ENCODE results near the gene PRKRA. TPM values are rescaled to one million over a fixed set of nuclear protein-coding genes. Genes with fewer than 3 reads are reported as not detected.

Gene PRKRA
- total and polyA plus RNA-seq, 9 of the 15 experiments (the other 6 are each of a cell fraction or from before 2014, with no cell fraction given): 14.1 to 78.1 (median 52.3) TPM

DNA sequence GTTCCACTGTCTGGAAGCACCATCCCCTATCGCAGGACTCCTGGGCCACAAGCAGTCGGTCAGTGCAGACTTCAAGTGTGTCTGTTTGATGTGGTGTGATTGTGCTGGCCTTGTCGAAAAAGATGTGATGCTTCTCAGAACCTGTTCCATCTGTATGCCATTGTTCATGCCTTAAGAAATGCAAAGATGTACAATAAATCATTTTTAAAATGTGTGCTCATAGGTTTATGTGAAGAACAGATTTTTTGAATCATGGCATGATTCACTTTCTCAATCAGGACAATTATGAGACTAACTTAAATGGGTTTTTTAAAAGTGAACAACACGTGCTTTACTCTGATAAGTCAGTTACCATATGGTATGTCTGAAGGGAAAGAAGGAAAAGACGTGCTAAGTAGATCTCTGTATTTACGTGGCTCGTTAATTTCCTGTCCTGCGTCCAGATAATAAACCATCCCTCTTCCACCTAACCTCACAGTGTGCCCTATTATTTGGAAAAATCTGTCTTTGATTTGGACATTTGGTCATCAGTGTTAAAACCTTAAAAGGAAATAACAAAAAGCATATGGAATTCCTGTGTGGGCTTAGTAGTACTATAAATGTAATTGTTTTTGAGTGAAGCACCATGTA lies 54.9 kb downstream of the PRKRA start:
- H3K9me1 ChIP-seq (ENCODE audit: control insufficient read depth, insufficient read depth, low read length): no peaks in the 10 kb centered on the region
- no peaks in the 10 kb centered on the region for H3K79me2 ChIP-seq (ENCODE audit: control insufficient read depth, insufficient read depth, low read length)
- intact Hi-C loops (cut with micrococcal nuclease) (loop anchor here (1.0 to 5.0 kb wide), 2 partner anchors 90 to 284 kb away; partner anchors contain the start of gene RBM45), in situ Hi-C loops (cut with MboI) (no loop called here)
- H3K27ac ChIP-seq (ENCODE audit: extremely low read depth, low read depth, low read length): no peak overlapping the region
- no peak overlapping the region for H3K9ac ChIP-seq (ENCODE audit: insufficient read depth in 1 of 2, low read depth in 2 of 2, low read length in 2 of 2)
- no peaks in the 10 kb centered on the region for H3K9me3 ChIP-seq (replicated peaks; ENCODE audit: control insufficient read depth, insufficient read depth, low read depth, low read length)
- H3K36me3 ChIP-seq (ENCODE audit: control insufficient read depth, insufficient read depth, low read length): no peaks in the 10 kb centered on the region
- 32% methylated on average over 8 of the region's 8 CpGs for WGBS (ENCODE audit: insufficient coverage, low coverage, missing lambda C conversion rate)
- H3K27me3 ChIP-seq (ENCODE audit: control insufficient read depth in 2 of 2, insufficient read depth in 2 of 2, low read length in 2 of 2): no peaks in the 10 kb centered on the region
- H3K4me3 ChIP-seq: no peak overlapping the region
- H3K4me1 ChIP-seq (replicated peaks in 1 of 2; ENCODE audit: control insufficient read depth in 2 of 2, insufficient read depth in 2 of 2, low read length in 2 of 2): no peaks in the 10 kb centered on the region
- POLR2A ChIA-PET: interaction anchor here (1.0 to 1.9 kb wide), 4 partner anchors 10 to 17 kb away, joined by 3 to 9 read pairs (median 4); no protein-coding TSS in a partner anchor
- FAIRE-seq (no peak), ATAC-seq (no peak), DNase-seq (ENCODE audit: extremely low read depth in 1 of 4, low spot score in 3 of 4) (no peak)
- peak; percentile 39 to 63; a peak in 1 of 4 replicates for TF ChIP-seq KDM1A (IDR thresholded peaks at IDR 0.05)
- no peak for TF ChIP-seq ZNF584 (CRISPR knock-in tag; IDR thresholded peaks at IDR 0.05; ENCODE audit: low read depth)
- CTCF ChIA-PET (ENCODE audit: low intra/inter-chr PET ratio): interaction anchor here (0.6 to 3.0 kb wide), 3 partner anchors 19 to 433 kb away, joined by 3 to 13 read pairs (median 8); no protein-coding TSS in a partner anchor
- H3K4me2 ChIP-seq (ENCODE audit: insufficient read depth, low read length): no peak overlapping the region
- H2AFZ ChIP-seq (ENCODE audit: low read depth, low read length): no peak overlapping the region
- H4K20me1 ChIP-seq (replicated peaks; ENCODE audit: control insufficient read depth, insufficient read depth, low read length): no peaks in the 10 kb centered on the region
- no TSS peak for BruUV-seq (replicated peaks)

DNA sequence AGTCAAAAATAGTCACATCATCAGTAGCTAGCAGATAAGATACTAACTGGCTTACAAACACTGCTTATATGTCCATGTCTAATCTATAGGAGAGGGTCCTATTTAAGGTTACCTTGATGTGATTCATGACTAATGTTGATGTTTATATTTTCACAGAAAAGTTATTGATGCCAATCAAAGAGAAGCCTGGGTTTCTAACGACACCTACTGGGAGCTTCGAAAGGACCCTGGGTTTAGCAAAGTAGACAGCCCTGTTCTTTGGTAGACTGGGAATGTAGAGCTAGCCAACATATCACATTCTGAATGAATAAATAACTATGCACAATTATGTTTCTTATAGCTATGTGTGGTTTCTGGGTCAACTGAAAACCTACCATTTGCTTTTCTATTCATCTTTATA lies 55.7 kb downstream of the PRKRA start:
- H3K4me3 ChIP-seq: no peak overlapping the region
- no peaks in the 10 kb centered on the region for H3K27me3 ChIP-seq (ENCODE audit: control insufficient read depth in 2 of 2, insufficient read depth in 2 of 2, low read length in 2 of 2)
- no peaks in the 10 kb centered on the region for H4K20me1 ChIP-seq (replicated peaks; ENCODE audit: control insufficient read depth, insufficient read depth, low read length)
- no peaks in the 10 kb centered on the region for H3K36me3 ChIP-seq (ENCODE audit: control insufficient read depth, insufficient read depth, low read length)
- ChIA-PET CTCF (ENCODE audit: low intra/inter-chr PET ratio) (interaction anchor here (0.6 to 3.0 kb wide), 3 partner anchors 24 to 758 kb away, joined by 3 to 13 read pairs (median 3); no protein-coding TSS in a partner anchor), POLR2A (interaction anchor here (1.0 to 1.9 kb wide), 6 partner anchors 9 to 323 kb away, joined by 3 to 9 read pairs (median 4); partner anchors contain the start of gene PDE11A)
- H3K9me3 ChIP-seq (replicated peaks; ENCODE audit: control insufficient read depth, insufficient read depth, low read depth, low read length): no peaks in the 10 kb centered on the region
- H3K9ac ChIP-seq (ENCODE audit: insufficient read depth in 1 of 2, low read depth in 2 of 2, low read length in 2 of 2): no peak overlapping the region
- intact Hi-C loops (cut with micrococcal nuclease): loop anchor here (1.0 to 5.0 kb wide), 2 partner anchors 89 to 283 kb away; partner anchors contain the start of gene RBM45
- peak; percentile 42; the same call in 2 of the 3 replicates for ATAC-seq
- no peak for DNase-seq (ENCODE audit: extremely low read depth in 1 of 4, low spot score in 3 of 4)
- 29% methylated on average over 2 of the region's 2 CpGs for WGBS (ENCODE audit: insufficient coverage, low coverage, missing lambda C conversion rate)
- no peak overlapping the region for H2AFZ ChIP-seq (ENCODE audit: low read depth, low read length)
- peak; percentile 15 for FAIRE-seq
- no peak overlapping the region for H3K4me2 ChIP-seq (ENCODE audit: insufficient read depth, low read length)
- in situ Hi-C loops (cut with MboI): no loop called here
- no peak overlapping the region for H3K27ac ChIP-seq (ENCODE audit: extremely low read depth, low read depth, low read length)
- no peaks in the 10 kb centered on the region for H3K9me1 ChIP-seq (ENCODE audit: control insufficient read depth, insufficient read depth, low read length)
- BruUV-seq (replicated peaks): no TSS peak
- no peaks in the 10 kb centered on the region for H3K4me1 ChIP-seq (replicated peaks in 1 of 2; ENCODE audit: control insufficient read depth in 2 of 2, insufficient read depth in 2 of 2, low read length in 2 of 2)
- H3K79me2 ChIP-seq (ENCODE audit: control insufficient read depth, insufficient read depth, low read length): no peaks in the 10 kb centered on the region
- no peak for TF ChIP-seq DDX20 (tag; IDR thresholded peaks at IDR 0.05; ENCODE audit: low read depth)
- no peak for TF ChIP-seq NRF1 (conservative IDR thresholded peaks at IDR 0.05 in 1 of 2, IDR thresholded peaks at IDR 0.05 in 1 of 2)
- TF ChIP-seq, protein P1, sequence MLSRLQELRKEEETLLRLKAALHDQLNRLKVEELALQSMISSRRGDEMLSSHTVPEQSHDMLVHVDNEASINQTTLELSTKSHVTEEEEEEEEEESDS (CRISPR knock-in tag; IDR thresholded peaks at IDR 0.05): no peak
- TF ChIP-seq, protein P2, sequence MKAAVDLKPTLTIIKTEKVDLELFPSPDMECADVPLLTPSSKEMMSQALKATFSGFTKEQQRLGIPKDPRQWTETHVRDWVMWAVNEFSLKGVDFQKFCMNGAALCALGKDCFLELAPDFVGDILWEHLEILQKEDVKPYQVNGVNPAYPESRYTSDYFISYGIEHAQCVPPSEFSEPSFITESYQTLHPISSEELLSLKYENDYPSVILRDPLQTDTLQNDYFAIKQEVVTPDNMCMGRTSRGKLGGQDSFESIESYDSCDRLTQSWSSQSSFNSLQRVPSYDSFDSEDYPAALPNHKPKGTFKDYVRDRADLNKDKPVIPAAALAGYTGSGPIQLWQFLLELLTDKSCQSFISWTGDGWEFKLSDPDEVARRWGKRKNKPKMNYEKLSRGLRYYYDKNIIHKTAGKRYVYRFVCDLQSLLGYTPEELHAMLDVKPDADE (conservative IDR thresholded peaks at IDR 0.05; ENCODE audit: control insufficient read depth, low read depth, low read length): no peak
- TF ChIP-seq FOXJ2 (tag; IDR thresholded peaks at IDR 0.05): 0 out of 2 replicates have a peak, but pooled peaks have one; percentile 3
- no peak for TF ChIP-seq POLR3A (IDR thresholded peaks at IDR 0.05; ENCODE audit: borderline replicate concordance, extremely low read depth, insufficient read depth, insufficient read length)
- no peak for TF ChIP-seq PHF8 (IDR thresholded peaks at IDR 0.05; ENCODE audit: borderline replicate concordance, low read length)
- TF ChIP-seq, protein P3, sequence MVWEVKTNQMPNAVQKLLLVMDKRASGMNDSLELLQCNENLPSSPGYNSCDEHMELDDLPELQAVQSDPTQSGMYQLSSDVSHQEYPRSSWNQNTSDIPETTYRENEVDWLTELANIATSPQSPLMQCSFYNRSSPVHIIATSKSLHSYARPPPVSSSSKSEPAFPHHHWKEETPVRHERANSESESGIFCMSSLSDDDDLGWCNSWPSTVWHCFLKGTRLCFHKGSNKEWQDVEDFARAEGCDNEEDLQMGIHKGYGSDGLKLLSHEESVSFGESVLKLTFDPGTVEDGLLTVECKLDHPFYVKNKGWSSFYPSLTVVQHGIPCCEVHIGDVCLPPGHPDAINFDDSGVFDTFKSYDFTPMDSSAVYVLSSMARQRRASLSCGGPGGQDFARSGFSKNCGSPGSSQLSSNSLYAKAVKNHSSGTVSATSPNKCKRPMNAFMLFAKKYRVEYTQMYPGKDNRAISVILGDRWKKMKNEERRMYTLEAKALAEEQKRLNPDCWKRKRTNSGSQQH (CRISPR knock-in tag; IDR thresholded peaks at IDR 0.05): no peak
- TF ChIP-seq CREB1 (IDR thresholded peaks at IDR 0.05): no peak
- TF ChIP-seq CREB1 (CRISPR knock-in tag; IDR thresholded peaks at IDR 0.05): no peak

Data from K562 (cell line).